CD4-positive, alpha-beta T cell (primary cell): ENCODE measurements around the gene ERO1A. TPM values are rescaled to one million over a fixed set of nuclear protein-coding genes. Genes with fewer than 3 reads are reported as not detected.

Experiments
- ATAC-seq: fragments of 200-7000 bp; cut with Tn5 transposase; one replicate; pipeline ENCODE4 v1.10.0; 2022; ENCODE audit warnings: mild to moderate bottlenecking; ENCODE audit not compliant: poor library complexity
- CTCF ChIA-PET: fragments of 350-600 bp; sonication (Branson Sonifier 250); formaldehyde crosslinking; loops from one replicate; lab custom pipeline; 2021; ENCODE audit warnings: antibody characterized with exemption, inconsistent platforms; lab: Charles Lee
- POLR2A ChIA-PET: fragments of 350-600 bp; sonication (Branson Sonifier 250); formaldehyde crosslinking; loops from one replicate; lab custom pipeline; 2021; ENCODE audit warnings: antibody characterized with exemption, inconsistent platforms; lab: Charles Lee
- DNase-seq, 14 experiments: peaks; one replicate each; pipeline ENCODE4 v3.0.0-alpha.2; 2013 to 2020; ENCODE audit warnings: mixed read lengths in 2 of 14
- H3K27ac ChIP-seq, 2 donors: one replicate each; pipeline versions ENCODE4 v1.5.1 to v1.7.0; 2013; ENCODE audit warnings: low read length in 2 of 2, low read depth in 1 of 2, mild to moderate bottlenecking in 1 of 2
- H3K27me3 ChIP-seq, 2 experiments: 1 replicate in 1 of 2; 2 replicates in 1 of 2; pipeline versions ENCODE4 v1.6.1 to v1.7.0; 2013; ENCODE audit warnings: low read length in 2 of 2, control low read depth in 1 of 2, mild to moderate bottlenecking in 1 of 2, moderate library complexity in 1 of 2; ENCODE audit not compliant: insufficient read depth in 2 of 2, control insufficient read depth in 1 of 2
- H3K36me3 ChIP-seq: one replicate; pipeline ENCODE4 v1.6.1; 2013; ENCODE audit warnings: low read length, control low read depth; ENCODE audit not compliant: insufficient read depth
- H3K4me1 ChIP-seq: one replicate; pipeline ENCODE4 v1.6.1; 2013; ENCODE audit warnings: low read length, control low read depth; ENCODE audit not compliant: insufficient read depth
- H3K4me3 ChIP-seq: one replicate; pipeline ENCODE4 v1.5.1; 2013; ENCODE audit warnings: mild to moderate bottlenecking, low read length, moderate library complexity
- H3K9me3 ChIP-seq, 2 experiments: 1 replicate in 1 of 2; 2 replicates in 1 of 2; pipeline versions ENCODE4 v1.6.1 to v1.7.0; 2013; ENCODE audit warnings: low read length in 2 of 2, mild to moderate bottlenecking in 2 of 2, control low read depth in 1 of 2, moderate library complexity in 1 of 2; ENCODE audit not compliant: control insufficient read depth in 1 of 2, insufficient read depth in 1 of 2
- H3K27ac Mint-ChIP-seq: one replicate; pipeline ENCODE4 v1.8.0; 2020; ENCODE audit warnings: mixed read lengths
- H3K27me3 Mint-ChIP-seq: one replicate; pipeline ENCODE4 v1.8.0; 2021; ENCODE audit warnings: mixed read lengths
- H3K36me3 Mint-ChIP-seq: one replicate; pipeline ENCODE4 v1.8.0; 2021; ENCODE audit warnings: low read depth, mixed read lengths
- H3K4me1 Mint-ChIP-seq: one replicate; pipeline ENCODE4 v1.8.0; 2021; ENCODE audit warnings: low read depth, mixed read lengths
- H3K4me3 Mint-ChIP-seq: one replicate; pipeline ENCODE4 v1.8.0; 2020; ENCODE audit warnings: mild to moderate bottlenecking, mixed read lengths
- H3K9me3 Mint-ChIP-seq: one replicate; pipeline ENCODE4 v1.8.0; 2020; ENCODE audit warnings: mixed read lengths
- CTCF ChIP-seq: fragments of 200-600 bp; IDR thresholded peaks from one replicate; pipeline ENCODE4 v1.8.0; 2022; ENCODE audit warnings: antibody characterized with exemption, mild to moderate bottlenecking
- intact Hi-C, 2 experiments: fragments of 100-400 bp; cut with DNase I in 1 of 2; cut with micrococcal nuclease in 1 of 2; formaldehyde crosslinking; loops; one replicate each; pipeline versions ENCODE4 v1.15.1 to v1.9.0; 2023 to 2025; cut with DNase I, micrococcal nuclease
- total RNA-seq, 174 experiments: library from RNA in 2 of 174; stranded (reverse) in 2 of 174; gene quantifications; one replicate each; pipeline ENCODE4 v1.2.3 and lab custom pipeline; 2021 to 2026

ERO1A gene
- total RNA-seq, 2 experiments from 2014 or later, result 58.6 to 60.7 TPM

GRCh38 chr14:52716155-52716554 lies 20.8 kb upstream of the ERO1A start:
- TF ChIP-seq CTCF, result no peak
- Mint-ChIP-seq H3K36me3 (peaks cover 89% of the 10 kb centered on the region), H3K27me3 (no peaks in the 10 kb centered on the region), H3K27ac (no peak overlapping the region), H3K4me1 (peaks cover 3% of the 10 kb centered on the region), H3K4me3 (no peak overlapping the region), H3K9me3 (no peaks in the 10 kb centered on the region)
- Histone ChIP-seq H3K36me3 (peaks cover 79% of the 10 kb centered on the region), H3K27ac (no peak overlapping the region), H3K9me3 (no peaks in the 10 kb centered on the region), H3K4me1 (no peaks in the 10 kb centered on the region), H3K27me3 (no peaks in the 10 kb centered on the region), H3K4me3 (no peak overlapping the region)
- POLR2A ChIA-PET, result interaction anchor here (1.9 kb wide), 2 partner anchors 13 to 26 kb away, joined by 4 to 6 read pairs; partner anchors contain the start of gene STYX
- CTCF ChIA-PET, result interaction anchor here (1.2 kb wide), 1 partner anchor 20 kb away, joined by 5 read pairs; no protein-coding TSS in a partner anchor
- intact Hi-C loops, result no loop called here
- ATAC-seq (no peak), DNase-seq (no peak)

GRCh38 chr14:52711666-52712065 lies 16.3 kb upstream of the ERO1A start:
- H3K4me3 Mint-ChIP-seq, result no peak overlapping the region
- peaks cover 94% of the 10 kb centered on the region for H3K36me3 Mint-ChIP-seq
- H3K27me3 Mint-ChIP-seq, result no peaks in the 10 kb centered on the region
- Histone ChIP-seq H3K36me3 (peaks cover 73% of the 10 kb centered on the region), H3K4me3 (no peak overlapping the region), H3K27ac (no peak overlapping the region), H3K9me3 (no peaks in the 10 kb centered on the region), H3K27me3 (no peaks in the 10 kb centered on the region), H3K4me1 (peaks cover 4% of the 10 kb centered on the region)
- H3K4me1 Mint-ChIP-seq, result peaks cover 41% of the 10 kb centered on the region
- CTCF ChIA-PET, result interaction anchor here (0.8 kb wide), 1 partner anchor 12 kb away, joined by 4 read pairs; no protein-coding TSS in a partner anchor
- no peak for DNase-seq
- H3K27ac Mint-ChIP-seq, result no peak overlapping the region
- no peaks in the 10 kb centered on the region for H3K9me3 Mint-ChIP-seq
- no peak for TF ChIP-seq CTCF
- intact Hi-C loops, result no loop called here
- ATAC-seq, result no peak
- POLR2A ChIA-PET, result interaction anchor here (0.6 to 2.7 kb wide), 4 partner anchors 25 to 33 kb away, joined by 3 to 12 read pairs (median 3); no protein-coding TSS in a partner anchor

GRCh38 chr14:52706724-52707706 lies 11.7 kb upstream of the ERO1A start, which contains the start of gene PSMC6:
PSMC6 (plus strand) TSS chr14:52707200; CDS start chr14:52707220, 20 bp downstream.
- peaks cover 55% of the 10 kb centered on the region for H3K36me3 Mint-ChIP-seq
- H3K4me3 Mint-ChIP-seq, result peak within 1 kb of the TSS; percentile 96
- intact Hi-C loops, result loop anchor here (2.0 to 10.0 kb wide), 5 partner anchors 24 to 448 kb away; partner anchors contain the start of genes GPR137C (in 2 of the 2), TXNDC16 (in 2 of the 2), DDHD1 (in 1 of the 2) and GNPNAT1 (in 1 of the 2)
- ChIA-PET POLR2A (interaction anchor here (0.5 to 2.1 kb wide), 9 partner anchors 11 to 155 kb away, joined by 3 to 10 read pairs (median 5); partner anchors contain the start of genes ERO1A, GPR137C, STYX and TXNDC16), CTCF (interaction anchor here (1.4 kb wide), 1 partner anchor 15 kb away, joined by 3 read pairs; no protein-coding TSS in a partner anchor)
- Histone ChIP-seq H3K27me3 (no peaks in the 10 kb centered on the region), H3K27ac (peak within 1 kb of the TSS; percentile 71 to 88), H3K4me3 (peak within 1 kb of the TSS; percentile 72), H3K4me1 (peaks cover 13% of the 10 kb centered on the region), H3K9me3 (no peaks in the 10 kb centered on the region), H3K36me3 (peaks cover 35% of the 10 kb centered on the region)
- ATAC-seq, result peak; percentile 98
- H3K27ac Mint-ChIP-seq, result peak within 1 kb of the TSS; percentile 94
- DNase-seq, result peak; percentile 90 to 97 (median 95)
- no peak for TF ChIP-seq CTCF
- H3K27me3 Mint-ChIP-seq, result no peaks in the 10 kb centered on the region
- H3K4me1 Mint-ChIP-seq, result peaks cover 48% of the 10 kb centered on the region
- H3K9me3 Mint-ChIP-seq, result no peaks in the 10 kb centered on the region
